Trophoblast cell (in vitro differentiated cells and primary cell): Measurements from ENCODE around the gene DDR2.

Experiments used
- DNase-seq, 2 donors: peaks; one replicate each; pipeline ENCODE4 v3.0.0-alpha.2; 2016
- H2AFZ ChIP-seq: 2 replicates; pipeline ENCODE4 v1.6.1; 2013; ENCODE audit warnings: low read length, moderate library complexity, mild to moderate bottlenecking; ENCODE audit not compliant: insufficient read depth, poor library complexity
- H2AK5ac ChIP-seq: 2 replicates; pipeline ENCODE4 v1.6.1; 2013; ENCODE audit warnings: mild to moderate bottlenecking, low read length
- H2BK120ac ChIP-seq: 2 replicates; pipeline ENCODE4 v1.6.1; 2013; ENCODE audit warnings: low read length, mild to moderate bottlenecking, moderate library complexity; ENCODE audit not compliant: insufficient read depth, poor library complexity
- H2BK12ac ChIP-seq: 2 replicates; pipeline ENCODE4 v1.6.1; 2013; ENCODE audit warnings: mild to moderate bottlenecking, low read length, moderate library complexity
- H2BK5ac ChIP-seq: 2 replicates; pipeline ENCODE4 v1.6.1; 2013; ENCODE audit warnings: low read length, low read depth, moderate library complexity, mild to moderate bottlenecking; ENCODE audit not compliant: poor library complexity
- H3K14ac ChIP-seq: 2 replicates; pipeline ENCODE4 v1.6.1; 2013; ENCODE audit warnings: mild to moderate bottlenecking, low read length
- H3K18ac ChIP-seq: 2 replicates; pipeline ENCODE4 v1.6.1; 2013; ENCODE audit warnings: mild to moderate bottlenecking, low read length
- H3K23ac ChIP-seq: 2 replicates; pipeline ENCODE4 v1.6.1; 2013; ENCODE audit warnings: low read length
- H3K27ac ChIP-seq: 2 replicates; pipeline ENCODE4 v1.5.1; 2013; ENCODE audit warnings: low read depth, mild to moderate bottlenecking, inconsistent platforms, low read length, moderate library complexity
- H3K27me3 ChIP-seq: 2 replicates; pipeline ENCODE4 v1.6.1; 2013; ENCODE audit warnings: inconsistent platforms, mild to moderate bottlenecking, low read length, moderate library complexity; ENCODE audit not compliant: insufficient read depth
- H3K36me3 ChIP-seq, 2 experiments: 1 replicate in 1 of 2; 2 replicates in 1 of 2; pipeline ENCODE4 v1.6.1; 2013; ENCODE audit warnings: low read length in 2 of 2, mild to moderate bottlenecking in 2 of 2, moderate library complexity in 1 of 2; ENCODE audit not compliant: insufficient read depth in 2 of 2, control insufficient read depth in 1 of 2
- H3K4ac ChIP-seq: 2 replicates; pipeline ENCODE4 v1.6.1; 2013; ENCODE audit warnings: low read depth, mild to moderate bottlenecking, low read length, moderate library complexity
- H3K4me1 ChIP-seq, 2 experiments: 1 replicate in 1 of 2; 2 replicates in 1 of 2; pipeline ENCODE4 v1.6.1; 2013; ENCODE audit warnings: low read length in 2 of 2, mild to moderate bottlenecking in 2 of 2, moderate library complexity in 1 of 2; ENCODE audit not compliant: insufficient read depth in 2 of 2, control insufficient read depth in 1 of 2
- H3K4me2 ChIP-seq: 2 replicates; pipeline ENCODE4 v1.6.1; 2013; ENCODE audit warnings: inconsistent platforms, mild to moderate bottlenecking, low read length, moderate library complexity
- H3K4me3 ChIP-seq: 2 replicates; pipeline ENCODE4 v1.5.1; 2013; ENCODE audit warnings: mild to moderate bottlenecking, low read depth, low read length, inconsistent platforms
- H3K79me1 ChIP-seq: one replicate; pipeline ENCODE4 v1.6.1; 2013; ENCODE audit warnings: low read length
- H3K79me2 ChIP-seq: 2 replicates; pipeline ENCODE4 v1.6.1; 2013; ENCODE audit warnings: low read length, mild to moderate bottlenecking; ENCODE audit not compliant: control insufficient read depth, insufficient read depth, poor library complexity
- H3K9ac ChIP-seq: 2 replicates; pipeline ENCODE4 v1.6.1; 2013; ENCODE audit warnings: mild to moderate bottlenecking, low read length
- H3K9me3 ChIP-seq: 2 replicates; pipeline ENCODE4 v1.6.1; 2013; ENCODE audit warnings: low read depth, mild to moderate bottlenecking, control low read depth, inconsistent platforms, low read length; ENCODE audit not compliant: insufficient read depth
- H4K12ac ChIP-seq: 2 replicates; pipeline ENCODE4 v1.6.1; 2013; ENCODE audit warnings: low read depth, mild to moderate bottlenecking, low read length, moderate library complexity
- H4K8ac ChIP-seq: 2 replicates; pipeline ENCODE4 v1.6.1; 2013; ENCODE audit warnings: low read depth, mild to moderate bottlenecking, low read length, moderate library complexity
- H4K91ac ChIP-seq: one replicate; pipeline ENCODE4 v1.6.1; 2013; ENCODE audit warnings: low read depth, mild to moderate bottlenecking, low read length, moderate library complexity
- WGBS: extraction: QIAGEN DNeasy Blood & Tissue Kit; methylation state at CpG from one replicate; pipeline ENCODE4 v1.1.7; 2013; ENCODE audit warnings: missing lambda C conversion rate; ENCODE audit not compliant: insufficient read length, insufficient coverage; ENCODE audit errors: extremely low coverage; 5-methylcytosine and 5-hydroxymethylcytosine counted together

The DDR2 gene

GRCh38 chr1:162700131-162700530 is 67.9 kb downstream of the DDR2 start:
- H3K4me2 ChIP-seq: no peak overlapping the region
- no peak overlapping the region for H3K18ac ChIP-seq
- H3K79me1 ChIP-seq: peaks cover 9% of the 10 kb centered on the region
- H3K9ac ChIP-seq: no peak overlapping the region
- no peak overlapping the region for H2BK12ac ChIP-seq
- H2BK120ac ChIP-seq: no peak overlapping the region
- no peak overlapping the region for H3K27ac ChIP-seq
- H2BK5ac ChIP-seq: no peak overlapping the region
- H2AK5ac ChIP-seq: no peak overlapping the region
- H4K8ac ChIP-seq: no peak overlapping the region
- H3K36me3 ChIP-seq: no peaks in the 10 kb centered on the region
- H3K4ac ChIP-seq: no peak overlapping the region
- H4K91ac ChIP-seq: no peak overlapping the region
- H2AFZ ChIP-seq: no peak overlapping the region
- H3K14ac ChIP-seq: no peak overlapping the region
- no peak overlapping the region for H4K12ac ChIP-seq
- no peaks in the 10 kb centered on the region for H3K79me2 ChIP-seq
- no peak overlapping the region for H3K23ac ChIP-seq
- DNase-seq: no peak
- H3K4me3 ChIP-seq: no peak overlapping the region
- WGBS: no CpG with 5 or more reads among the region's 1 CpG
- peaks cover 10 to 13% of the 10 kb centered on the region in 2 experiments for H3K4me1 ChIP-seq
- H3K9me3 ChIP-seq: no peaks in the 10 kb centered on the region
- no peaks in the 10 kb centered on the region for H3K27me3 ChIP-seq

- Histone ChIP-seq H3K9me3 (no peaks in the 10 kb centered on the region), H4K91ac (no peak overlapping the region), H3K79me1 (peaks cover 7% of the 10 kb centered on the region), H3K4me3 (no peak overlapping the region), H3K14ac (no peak overlapping the region), H3K23ac (no peak overlapping the region), H3K27me3 (no peaks in the 10 kb centered on the region), H2BK5ac (no peak overlapping the region), H2BK12ac (no peak overlapping the region), H2AFZ (no peak overlapping the region), H3K9ac (no peak overlapping the region), H3K27ac (no peak overlapping the region), H4K12ac (no peak overlapping the region), H2AK5ac (no peak overlapping the region), H3K4me1 (peaks cover 10 to 17% of the 10 kb centered on the region in 2 experiments), H2BK120ac (no peak overlapping the region), H3K4me2 (no peak overlapping the region), H3K4ac (no peak overlapping the region), H3K79me2 (no peaks in the 10 kb centered on the region), H4K8ac (no peak overlapping the region), H3K18ac (no peak overlapping the region), H3K36me3 (no peaks in the 10 kb centered on the region)
- DNase-seq: no peak
- no CpG with 5 or more reads among the region's 1 CpG for WGBS
Measured at GRCh38 chr1:162701286-162701685, 69.0 kb downstream of the DDR2 start.

GRCh38 chr1:162702628-162703027 is 70.4 kb downstream of the DDR2 start:
- H2AFZ ChIP-seq: no peak overlapping the region
- peaks cover 2% of the 10 kb centered on the region for H3K79me1 ChIP-seq
- H4K91ac ChIP-seq: no peak overlapping the region
- H4K8ac ChIP-seq: no peak overlapping the region
- no peak overlapping the region for H2BK12ac ChIP-seq
- H3K4ac ChIP-seq: no peak overlapping the region
- no peaks in the 10 kb centered on the region for H3K9me3 ChIP-seq
- no peaks in the 10 kb centered on the region for H3K36me3 ChIP-seq
- H2BK120ac ChIP-seq: no peak overlapping the region
- no peak overlapping the region for H3K4me3 ChIP-seq
- no peak overlapping the region for H3K23ac ChIP-seq
- no peak overlapping the region for H3K27ac ChIP-seq
- no peak overlapping the region for H4K12ac ChIP-seq
- no peak overlapping the region for H3K4me2 ChIP-seq
- no CpG with 5 or more reads among the region's 2 CpGs for WGBS
- no peak overlapping the region for H2AK5ac ChIP-seq
- H3K9ac ChIP-seq: no peak overlapping the region
- no peaks in the 10 kb centered on the region for H3K79me2 ChIP-seq
- H3K4me1 ChIP-seq: peaks cover 5 to 13% of the 10 kb centered on the region in 2 experiments
- peak; percentile 17 to 64 for DNase-seq
- no peak overlapping the region for H2BK5ac ChIP-seq
- H3K27me3 ChIP-seq: no peaks in the 10 kb centered on the region
- no peak overlapping the region for H3K18ac ChIP-seq
- H3K14ac ChIP-seq: no peak overlapping the region

- H2BK5ac ChIP-seq: no peak overlapping the region
- peaks cover 1% of the 10 kb centered on the region for H3K9me3 ChIP-seq
- H3K14ac ChIP-seq: no peak overlapping the region
- H3K27ac ChIP-seq: no peak overlapping the region
- no peak overlapping the region for H3K4me3 ChIP-seq
- H3K4me2 ChIP-seq: no peak overlapping the region
- DNase-seq: no peak
- H3K79me1 ChIP-seq: no peaks in the 10 kb centered on the region
- H2BK120ac ChIP-seq: no peak overlapping the region
- no peaks in the 10 kb centered on the region for H3K36me3 ChIP-seq
- H4K8ac ChIP-seq: no peak overlapping the region
- no peak overlapping the region for H4K12ac ChIP-seq
- no peak overlapping the region for H2AK5ac ChIP-seq
- no peaks in the 10 kb centered on the region for H3K79me2 ChIP-seq
- WGBS: no CpG with 5 or more reads among the region's 4 CpGs
- no peak overlapping the region for H3K4ac ChIP-seq
- no peak overlapping the region for H3K18ac ChIP-seq
- no peak overlapping the region for H2AFZ ChIP-seq
- H3K9ac ChIP-seq: no peak overlapping the region
- no peak overlapping the region for H4K91ac ChIP-seq
- H3K4me1 ChIP-seq: peaks cover 0 to 7% of the 10 kb centered on the region in 2 experiments
- H2BK12ac ChIP-seq: no peak overlapping the region
- no peaks in the 10 kb centered on the region for H3K27me3 ChIP-seq
- H3K23ac ChIP-seq: no peak overlapping the region
Measured at GRCh38 chr1:162703708-162704107, 71.4 kb downstream of the DDR2 start.
